ENCODE measurements around the gene PET100.

PET100 gene

DNA sequence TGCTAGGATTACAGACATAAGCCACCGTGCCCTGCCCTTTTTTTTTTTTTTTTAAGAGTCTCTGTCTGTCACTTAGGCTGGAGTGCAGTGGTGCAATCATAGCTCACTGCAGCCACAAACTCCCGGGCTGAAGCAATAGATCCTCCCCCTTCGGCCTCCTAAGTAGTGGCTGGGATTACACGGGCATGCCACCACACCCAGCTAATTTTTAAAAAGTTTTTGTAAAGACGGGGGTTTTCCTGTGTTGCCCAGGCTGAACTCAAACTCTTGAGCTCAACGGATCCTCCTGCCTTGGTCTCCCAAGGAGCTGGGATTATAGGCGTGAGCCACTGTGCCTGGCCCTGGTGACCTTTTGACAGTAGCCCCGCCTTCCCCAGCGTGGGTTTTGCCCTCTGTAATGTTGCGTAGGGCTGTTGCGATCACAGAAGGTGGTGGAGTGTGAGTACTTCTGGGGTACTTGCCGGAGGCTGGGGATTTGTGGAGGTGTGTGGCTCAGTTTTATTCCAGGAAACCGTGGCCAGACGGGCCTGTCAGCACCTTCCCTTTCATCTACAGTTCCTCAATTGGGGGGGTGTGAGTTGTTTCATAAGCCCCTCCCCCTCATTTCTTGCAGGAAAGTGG is 27.6 kb downstream of the PET100 start:
- Histone ChIP-seq H3K4me3 (ENCODE audit: low read length) (no peak overlapping the region), H3K9me3 (ENCODE audit: low read length) (no peaks in the 10 kb centered on the region), H3K36me3 (ENCODE audit: insufficient read depth, low read length) (no peaks in the 10 kb centered on the region), H3K4me1 (ENCODE audit: insufficient read depth, low read length) (no peaks in the 10 kb centered on the region), H3K27me3 (ENCODE audit: insufficient read depth, low read length) (no peaks in the 10 kb centered on the region), H2AFZ (ENCODE audit: low read depth, low read length) (no peak overlapping the region)

- H3K4me3 ChIP-seq (ENCODE audit: low read length) = no peak overlapping the region
- peak overlapping the region; percentile 23 for H2AFZ ChIP-seq (ENCODE audit: low read depth, low read length)
- H3K27me3 ChIP-seq (ENCODE audit: insufficient read depth, low read length) = no peaks in the 10 kb centered on the region
- H3K9me3 ChIP-seq (ENCODE audit: low read length) = no peaks in the 10 kb centered on the region
- no peaks in the 10 kb centered on the region for H3K36me3 ChIP-seq (ENCODE audit: insufficient read depth, low read length)
- H3K4me1 ChIP-seq (ENCODE audit: insufficient read depth, low read length) = no peaks in the 10 kb centered on the region
Measured at GRCh38 chr19:7658219-7658686, 28.7 kb downstream of the PET100 start.

- Histone ChIP-seq H2AFZ (ENCODE audit: low read depth, low read length) (no peak overlapping the region), H3K9me3 (ENCODE audit: low read length) (no peaks in the 10 kb centered on the region), H3K4me1 (ENCODE audit: insufficient read depth, low read length) (no peaks in the 10 kb centered on the region), H3K4me3 (ENCODE audit: low read length) (no peak overlapping the region), H3K36me3 (ENCODE audit: insufficient read depth, low read length) (no peaks in the 10 kb centered on the region), H3K27me3 (ENCODE audit: insufficient read depth, low read length) (no peaks in the 10 kb centered on the region)
Measured at GRCh38 chr19:7661744-7662538, 32.3 kb downstream of the PET100 start.

DNA sequence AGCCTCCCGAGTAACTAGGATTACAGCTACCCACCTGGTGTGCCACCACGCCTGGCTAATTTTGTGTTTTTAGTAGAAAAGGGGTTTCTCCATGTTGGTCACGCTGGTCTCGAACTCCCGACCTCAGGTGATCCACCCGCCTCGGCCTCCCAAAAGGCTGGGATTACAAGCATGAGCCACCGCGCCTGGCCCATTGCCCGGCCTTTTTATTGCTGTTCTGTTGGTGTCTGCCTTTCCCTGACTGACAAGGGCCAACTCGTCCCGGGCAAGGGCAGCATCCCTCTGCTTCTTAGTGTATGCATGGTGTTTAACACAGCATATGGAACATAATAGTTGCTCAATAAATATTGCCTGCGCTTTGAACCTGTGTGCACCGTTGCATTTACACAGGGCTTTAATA is 33.1 kb downstream of the PET100 start:
- Histone ChIP-seq H2AFZ (ENCODE audit: low read depth, low read length) (no peak overlapping the region), H3K4me3 (ENCODE audit: low read length) (no peak overlapping the region), H3K27me3 (ENCODE audit: insufficient read depth, low read length) (no peaks in the 10 kb centered on the region), H3K36me3 (ENCODE audit: insufficient read depth, low read length) (no peaks in the 10 kb centered on the region), H3K4me1 (ENCODE audit: insufficient read depth, low read length) (no peaks in the 10 kb centered on the region), H3K9me3 (ENCODE audit: low read length) (no peaks in the 10 kb centered on the region)

DNA sequence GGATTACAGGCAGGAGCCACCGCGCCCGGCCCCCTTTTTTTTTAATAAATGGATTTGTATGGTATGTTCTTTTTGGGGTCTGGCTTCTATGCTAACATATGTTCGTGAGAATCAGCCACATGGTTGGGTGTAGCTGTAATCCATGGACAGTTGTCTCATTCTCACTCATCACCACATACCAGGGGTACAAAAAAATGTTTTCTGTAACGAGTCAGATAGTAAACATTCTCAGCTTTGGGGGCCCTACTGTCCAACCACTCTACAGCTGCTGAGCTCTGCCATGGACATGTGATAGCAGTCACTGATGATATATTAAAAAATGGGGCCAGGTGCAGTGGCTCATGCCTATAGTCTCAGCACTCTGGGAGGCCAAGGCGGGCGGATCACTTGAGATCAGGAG is 34.1 kb downstream of the PET100 start:
- no peak overlapping the region for H3K4me3 ChIP-seq (ENCODE audit: low read length)
- H3K27me3 ChIP-seq (ENCODE audit: insufficient read depth, low read length) = no peaks in the 10 kb centered on the region
- no peaks in the 10 kb centered on the region for H3K36me3 ChIP-seq (ENCODE audit: insufficient read depth, low read length)
- H3K4me1 ChIP-seq (ENCODE audit: insufficient read depth, low read length) = no peaks in the 10 kb centered on the region
- no peaks in the 10 kb centered on the region for H3K9me3 ChIP-seq (ENCODE audit: low read length)
- no peak overlapping the region for H2AFZ ChIP-seq (ENCODE audit: low read depth, low read length)

- Histone ChIP-seq H3K36me3 (ENCODE audit: insufficient read depth, low read length) (no peaks in the 10 kb centered on the region), H3K4me3 (ENCODE audit: low read length) (no peak overlapping the region), H3K9me3 (ENCODE audit: low read length) (no peaks in the 10 kb centered on the region), H2AFZ (ENCODE audit: low read depth, low read length) (no peak overlapping the region), H3K27me3 (ENCODE audit: insufficient read depth, low read length) (peaks cover 11% of the 10 kb centered on the region), H3K4me1 (ENCODE audit: insufficient read depth, low read length) (no peaks in the 10 kb centered on the region)
Measured at GRCh38 chr19:7665076-7665475, 35.5 kb downstream of the PET100 start.

- no peak within 1 kb of the TSS for H3K4me3 ChIP-seq (ENCODE audit: low read length)
- H2AFZ ChIP-seq (ENCODE audit: low read depth, low read length) = no peak within 1 kb of the TSS
- H3K27me3 ChIP-seq (ENCODE audit: insufficient read depth, low read length) = peaks cover 15% of the 10 kb centered on the region
- no peaks in the 10 kb centered on the region for H3K4me1 ChIP-seq (ENCODE audit: insufficient read depth, low read length)
- no peaks in the 10 kb centered on the region for H3K9me3 ChIP-seq (ENCODE audit: low read length)
- no peaks in the 10 kb centered on the region for H3K36me3 ChIP-seq (ENCODE audit: insufficient read depth, low read length)
Measured at GRCh38 chr19:7668842-7669241, 39.2 kb downstream of the PET100 start, which contains the start of gene RETN. Gene RETN, plus strand, starts transcription at chr19:7669049. Its CDS starts 278 bp downstream, at chr19:7669327.

- no peak overlapping the region for H3K4me3 ChIP-seq (ENCODE audit: low read length)
- H2AFZ ChIP-seq (ENCODE audit: low read depth, low read length) = no peak overlapping the region
- peaks cover 15% of the 10 kb centered on the region for H3K27me3 ChIP-seq (ENCODE audit: insufficient read depth, low read length)
- H3K36me3 ChIP-seq (ENCODE audit: insufficient read depth, low read length) = no peaks in the 10 kb centered on the region
- no peaks in the 10 kb centered on the region for H3K4me1 ChIP-seq (ENCODE audit: insufficient read depth, low read length)
- H3K9me3 ChIP-seq (ENCODE audit: low read length) = no peaks in the 10 kb centered on the region
Measured at GRCh38 chr19:7669641-7670040, 40.0 kb downstream of the PET100 start.

DNA sequence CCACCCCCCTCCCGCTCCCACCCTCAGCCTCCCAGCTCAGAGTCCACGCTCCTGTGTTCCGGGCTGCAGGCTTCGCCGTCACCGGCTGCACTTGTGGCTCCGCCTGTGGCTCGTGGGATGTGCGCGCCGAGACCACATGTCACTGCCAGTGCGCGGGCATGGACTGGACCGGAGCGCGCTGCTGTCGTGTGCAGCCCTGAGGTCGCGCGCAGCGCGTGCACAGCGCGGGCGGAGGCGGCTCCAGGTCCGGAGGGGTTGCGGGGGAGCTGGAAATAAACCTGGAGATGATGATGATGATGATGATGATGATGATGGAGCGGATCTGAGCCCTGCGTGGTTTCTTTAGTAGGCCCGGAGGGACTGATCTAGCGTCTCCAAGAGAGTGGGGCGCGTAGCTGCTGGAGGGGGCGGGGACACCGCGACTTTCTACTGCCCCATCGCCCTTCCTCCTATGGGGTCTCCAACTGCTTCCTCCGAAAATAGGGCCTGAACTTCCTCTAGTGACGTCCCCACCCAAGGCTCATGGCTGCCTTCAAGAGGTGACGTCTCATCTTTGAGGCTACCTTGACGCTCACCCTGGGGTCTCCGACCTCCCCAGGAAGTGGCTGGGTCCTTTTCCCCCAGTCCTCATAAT is 40.7 kb downstream of the PET100 start:
- Histone ChIP-seq H3K4me3 (ENCODE audit: low read length) (no peak overlapping the region), H3K36me3 (ENCODE audit: insufficient read depth, low read length) (no peaks in the 10 kb centered on the region), H3K27me3 (ENCODE audit: insufficient read depth, low read length) (peaks cover 15% of the 10 kb centered on the region), H3K4me1 (ENCODE audit: insufficient read depth, low read length) (no peaks in the 10 kb centered on the region), H2AFZ (ENCODE audit: low read depth, low read length) (no peak overlapping the region), H3K9me3 (ENCODE audit: low read length) (no peaks in the 10 kb centered on the region)

GRCh38 chr19:7670790-7671189 is 41.2 kb downstream of the PET100 start:
- no peak overlapping the region for H3K4me3 ChIP-seq (ENCODE audit: low read length)
- H3K4me1 ChIP-seq (ENCODE audit: insufficient read depth, low read length) = no peaks in the 10 kb centered on the region
- no peaks in the 10 kb centered on the region for H3K9me3 ChIP-seq (ENCODE audit: low read length)
- no peaks in the 10 kb centered on the region for H3K36me3 ChIP-seq (ENCODE audit: insufficient read depth, low read length)
- H3K27me3 ChIP-seq (ENCODE audit: insufficient read depth, low read length) = peaks cover 15% of the 10 kb centered on the region
- no peak overlapping the region for H2AFZ ChIP-seq (ENCODE audit: low read depth, low read length)

DNA sequence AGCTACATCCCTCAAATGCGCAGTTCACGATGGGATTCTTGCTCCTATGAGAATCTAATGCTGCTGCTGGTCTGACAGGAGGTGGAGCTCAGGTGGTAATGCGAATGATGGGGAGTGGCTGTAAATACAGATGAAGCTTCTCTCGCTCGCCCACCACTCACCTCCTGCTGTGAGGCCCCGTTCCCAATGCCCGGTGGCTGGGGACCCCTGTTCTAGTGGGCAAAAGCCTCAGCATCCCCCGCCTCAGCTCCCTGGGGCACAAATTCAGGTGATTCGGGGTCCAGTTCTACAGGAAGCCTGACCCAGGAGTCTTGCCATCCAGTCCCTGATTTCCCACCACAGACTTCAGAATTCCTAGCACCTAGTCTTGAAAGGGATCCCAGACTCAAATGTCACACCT is 42.9 kb downstream of the PET100 start:
- no peaks in the 10 kb centered on the region for H3K9me3 ChIP-seq (ENCODE audit: low read length)
- no peaks in the 10 kb centered on the region for H3K4me1 ChIP-seq (ENCODE audit: insufficient read depth, low read length)
- no peak overlapping the region for H3K4me3 ChIP-seq (ENCODE audit: low read length)
- no peak overlapping the region for H2AFZ ChIP-seq (ENCODE audit: low read depth, low read length)
- peaks cover 16% of the 10 kb centered on the region for H3K27me3 ChIP-seq (ENCODE audit: insufficient read depth, low read length)
- no peaks in the 10 kb centered on the region for H3K36me3 ChIP-seq (ENCODE audit: insufficient read depth, low read length)

GRCh38 chr19:7674010-7675005 is 44.7 kb downstream of the PET100 start:
- Histone ChIP-seq H3K4me3 (ENCODE audit: low read length) (no peak overlapping the region), H2AFZ (ENCODE audit: low read depth, low read length) (no peak overlapping the region), H3K27me3 (ENCODE audit: insufficient read depth, low read length) (peaks cover 15% of the 10 kb centered on the region), H3K36me3 (ENCODE audit: insufficient read depth, low read length) (no peaks in the 10 kb centered on the region), H3K9me3 (ENCODE audit: low read length) (no peaks in the 10 kb centered on the region), H3K4me1 (ENCODE audit: insufficient read depth, low read length) (no peaks in the 10 kb centered on the region)
